Activated CD4-positive, alpha-beta T cell treated with anti-CD3 and anti-CD28 coated beads, Interleukin-2, amount 50 U/mL, for 24 hours (primary cell): ENCODE data around the gene SLIT3.
A peak's percentile ranks its signal among the peaks of the same experiment; 100 is the strongest.

Experiments used
- DNase-seq, 2 donors: peaks; one replicate each; pipeline ENCODE4 v3.0.0-alpha.2; 2020; ENCODE audit warnings: low read depth in 1 of 2, low spot score in 1 of 2

The SLIT3 gene

GRCh38 chr5:168691891-168692290 is 609.0 kb downstream of the SLIT3 start:
- no peak for DNase-seq

GRCh38 chr5:168689260-168689659 is 611.7 kb downstream of the SLIT3 start:
- no peak for DNase-seq

- DNase-seq, result no peak
Measured at GRCh38 chr5:168686837-168687236, 614.1 kb downstream of the SLIT3 start.

- no peak for DNase-seq
Measured at GRCh38 chr5:168685566-168685965, 615.4 kb downstream of the SLIT3 start.

- DNase-seq, result no peak
Measured at GRCh38 chr5:168683927-168684295, 617.0 kb downstream of the SLIT3 start.

GRCh38 chr5:168683247-168683926 is 617.6 kb downstream of the SLIT3 start:
- peak in 1 of 2 donors; percentile 21 for DNase-seq

- DNase-seq, result no peak
Measured at GRCh38 chr5:168681556-168682183, 619.3 kb downstream of the SLIT3 start.

GRCh38 chr5:168680395-168680794 is 620.5 kb downstream of the SLIT3 start:
- no peak for DNase-seq

- DNase-seq, result peak; percentile 14 to 55
Measured at GRCh38 chr5:168679515-168679920, 621.4 kb downstream of the SLIT3 start.

GRCh38 chr5:168676501-168676900 is 624.4 kb downstream of the SLIT3 start:
- no peak for DNase-seq

GRCh38 chr5:168675883-168676408 is 625.0 kb downstream of the SLIT3 start:
- DNase-seq, result no peak

- no peak for DNase-seq
Measured at GRCh38 chr5:168674893-168675482, 626.0 kb downstream of the SLIT3 start.

GRCh38 chr5:168672888-168673287 is 628.1 kb downstream of the SLIT3 start:
- DNase-seq, result no peak

- DNase-seq, result no peak
Measured at GRCh38 chr5:168672016-168672415, 628.9 kb downstream of the SLIT3 start.

- DNase-seq, result no peak
Measured at GRCh38 chr5:168670881-168671575, 629.9 kb downstream of the SLIT3 start.

- no peak for DNase-seq
Measured at GRCh38 chr5:168669668-168670378, 631.1 kb downstream of the SLIT3 start.

GRCh38 chr5:168669156-168669555 is 631.8 kb downstream of the SLIT3 start:
- DNase-seq, result no peak

GRCh38 chr5:168668078-168668477 is 632.9 kb downstream of the SLIT3 start:
- DNase-seq, result no peak

GRCh38 chr5:168667301-168667840 is 633.6 kb downstream of the SLIT3 start:
- DNase-seq, result no peak

- DNase-seq, result no peak
Measured at GRCh38 chr5:168666356-168666755, 634.6 kb downstream of the SLIT3 start.
